Measurements from ENCODE around the gene EVL.

Gene EVL

GRCh38 chr14:100086361-100086760 lies 21.1 kb downstream of the EVL start:
- ATAC-seq, result no peak
- TF ChIP-seq PATZ1 (CRISPR knock-in tag; IDR thresholded peaks at IDR 0.05; ENCODE audit: borderline replicate concordance) (no peak), ISL1 (CRISPR knock-in tag; IDR thresholded peaks at IDR 0.05) (no peak), TSHZ2 (CRISPR knock-in tag; IDR thresholded peaks at IDR 0.05) (no peak), ARNTL (CRISPR knock-in tag; IDR thresholded peaks at IDR 0.05; ENCODE audit: borderline replicate concordance, low read depth) (no peak), ZFP30 (CRISPR knock-in tag; IDR thresholded peaks at IDR 0.05) (no peak), PPARA (CRISPR knock-in tag; IDR thresholded peaks at IDR 0.05; ENCODE audit: borderline replicate concordance) (no peak)

GRCh38 chr14:100088226-100088625 lies 23.0 kb downstream of the EVL start:
- no peak for ATAC-seq
- TF ChIP-seq ZNF8 (CRISPR knock-in tag; IDR thresholded peaks at IDR 0.05), result no peak
- no peak for TF ChIP-seq ZC3H10 (CRISPR knock-in tag; IDR thresholded peaks at IDR 0.05)
- TF ChIP-seq OSR1 (CRISPR knock-in tag; IDR thresholded peaks at IDR 0.05), result no peak
- no peak for TF ChIP-seq CREB5 (CRISPR knock-in tag; IDR thresholded peaks at IDR 0.05; ENCODE audit: low read depth)
- TF ChIP-seq SNAI2 (CRISPR knock-in tag; IDR thresholded peaks at IDR 0.05), result no peak
- TF ChIP-seq PPARA (CRISPR knock-in tag; IDR thresholded peaks at IDR 0.05; ENCODE audit: borderline replicate concordance), result no peak
- TF ChIP-seq GLIS3 (CRISPR knock-in tag; IDR thresholded peaks at IDR 0.05), result no peak
- TF ChIP-seq CSDC2 (CRISPR knock-in tag; IDR thresholded peaks at IDR 0.05), result no peak
- TF ChIP-seq TSHZ2 (CRISPR knock-in tag; IDR thresholded peaks at IDR 0.05), result no peak
- TF ChIP-seq ZFP3 (CRISPR knock-in tag; IDR thresholded peaks at IDR 0.05), result no peak
- no peak for TF ChIP-seq ZNF565 (CRISPR knock-in tag; conservative IDR thresholded peaks at IDR 0.05; ENCODE audit: low read depth)
- no peak for TF ChIP-seq TCF4 (CRISPR knock-in tag; IDR thresholded peaks at IDR 0.05; ENCODE audit: borderline replicate concordance)
- TF ChIP-seq PATZ1 (CRISPR knock-in tag; IDR thresholded peaks at IDR 0.05; ENCODE audit: borderline replicate concordance), result no peak
- no peak for TF ChIP-seq CSRNP3 (CRISPR knock-in tag; IDR thresholded peaks at IDR 0.05)
- TF ChIP-seq ISL1 (CRISPR knock-in tag; IDR thresholded peaks at IDR 0.05), result no peak
- TF ChIP-seq ZFP30 (CRISPR knock-in tag; IDR thresholded peaks at IDR 0.05), result no peak
- TF ChIP-seq POU6F1 (CRISPR knock-in tag; IDR thresholded peaks at IDR 0.05; ENCODE audit: borderline replicate concordance, low read depth), result no peak

All from SK-N-SH treated with all-trans-retinoic acid at 6 μM for 48 hours (cell line).